DOHH2 (cell line): ENCODE measurements around the gene KRTAP1-5.

Experiments used
- CTCF ChIP-seq: fragments of 200-600 bp; sonication (generic); IDR thresholded peaks from one replicate; pipeline ENCODE4 v1.5.1; 2014; ENCODE audit warnings: antibody characterized with exemption, mild to moderate bottlenecking, low read depth, low read length; ENCODE audit not compliant: poor library complexity, severe bottlenecking
- EZH2phosphoT487 ChIP-seq: fragments of 200-600 bp; sonication (generic); IDR thresholded peaks from 2 replicates; pipeline ENCODE4 v1.6.1; 2017; ENCODE audit warnings: borderline replicate concordance, mild to moderate bottlenecking, antibody characterized with exemption, low read length, moderate library complexity, mixed read lengths

GRCh38 chr17:41061964-41062363, 35.0 kb upstream of the KRTAP1-5 start:
- no peak for TF ChIP-seq CTCF
- no peak for TF ChIP-seq EZH2phosphoT487
